HG03135 (cell line): ENCODE results near the gene MROH2B.

ENCODE experiments used
- ATAC-seq: cut with Tn5 transposase; IDR thresholded peaks from one replicate; pipeline ENCODE4 v1.9.1; 2021; ENCODE audit warnings: mild to moderate bottlenecking, moderate library complexity; ENCODE audit not compliant: unreplicated experiment

The MROH2B gene

GRCh38 chr5:40973364-40974004 lies 97.7 kb downstream of the MROH2B start:
- no peak for ATAC-seq

DNA sequence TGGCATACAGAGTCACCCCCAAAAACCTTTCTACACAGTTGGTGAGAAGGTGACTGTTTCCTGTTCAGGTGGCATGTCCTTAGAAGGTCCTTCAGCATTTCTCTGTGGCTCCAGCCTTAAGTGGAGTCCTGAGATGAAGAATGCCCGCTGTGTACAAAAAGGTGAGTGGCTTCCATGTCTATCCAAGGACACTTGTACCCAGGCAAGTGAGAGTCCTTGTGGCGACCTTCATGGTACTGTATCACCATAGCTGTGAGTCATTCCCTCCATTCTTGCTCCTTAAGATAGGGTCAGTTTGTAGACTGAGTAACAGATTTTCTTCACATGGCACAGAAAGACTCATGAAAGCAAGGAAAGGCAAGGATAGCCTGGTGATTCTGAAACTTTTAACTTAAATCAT lies 98.7 kb downstream of the MROH2B start:
- no peak for ATAC-seq

DNA sequence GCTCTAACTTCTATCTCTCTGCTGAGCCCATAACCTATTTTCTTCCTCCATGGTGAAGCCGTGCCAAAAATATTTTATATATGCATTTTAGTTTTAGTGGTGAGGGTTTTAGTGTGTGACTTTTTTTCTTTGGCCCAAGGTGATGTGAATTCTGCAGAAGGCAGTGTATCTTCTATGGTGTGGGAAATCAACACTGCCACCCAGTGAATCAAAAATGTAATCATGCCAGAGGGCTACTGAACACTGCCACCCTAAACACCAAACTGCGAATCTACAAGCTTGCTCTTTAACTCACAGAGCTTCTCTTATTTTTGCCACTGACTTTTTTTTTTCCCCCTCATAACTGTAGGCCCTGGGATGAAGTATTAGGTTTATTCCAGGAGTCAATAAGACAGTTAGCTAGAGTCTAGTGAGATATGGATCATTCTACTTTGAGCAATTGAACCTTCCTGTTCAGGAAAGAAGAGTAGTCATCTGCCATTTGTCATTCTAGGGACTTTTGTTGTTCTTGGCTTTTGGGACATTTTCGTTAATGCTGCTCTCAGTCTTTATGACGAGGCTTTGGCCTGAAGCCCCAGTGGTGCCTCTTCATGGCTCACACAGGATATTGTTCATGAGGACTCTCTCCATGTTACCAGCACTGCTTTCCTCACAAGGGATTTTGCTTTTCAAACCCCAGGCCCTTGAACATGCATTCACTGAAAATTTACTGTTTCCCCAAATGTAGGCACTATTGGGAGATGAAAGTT lies 108.8 kb downstream of the MROH2B start:
- ATAC-seq = no peak

DNA sequence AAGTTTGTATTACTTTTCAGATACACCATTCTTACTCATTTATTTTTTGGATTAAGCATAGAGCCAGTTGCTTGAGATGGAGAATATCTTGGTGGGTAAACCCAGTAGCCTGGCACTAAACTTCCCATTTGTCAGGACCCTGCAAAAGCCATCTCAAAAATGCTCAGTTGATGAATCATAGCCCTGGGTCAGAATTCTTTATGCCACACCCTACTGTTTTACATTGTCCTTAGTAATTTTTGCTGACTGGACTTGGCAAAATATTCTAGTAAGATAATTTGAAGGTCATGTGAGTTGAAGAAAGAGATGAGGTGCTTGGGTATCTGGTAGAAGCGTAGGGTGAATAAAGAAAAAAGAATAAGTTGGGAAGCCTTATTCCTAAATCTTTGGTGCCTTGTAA lies 111.1 kb downstream of the MROH2B start:
- no peak for ATAC-seq

DNA sequence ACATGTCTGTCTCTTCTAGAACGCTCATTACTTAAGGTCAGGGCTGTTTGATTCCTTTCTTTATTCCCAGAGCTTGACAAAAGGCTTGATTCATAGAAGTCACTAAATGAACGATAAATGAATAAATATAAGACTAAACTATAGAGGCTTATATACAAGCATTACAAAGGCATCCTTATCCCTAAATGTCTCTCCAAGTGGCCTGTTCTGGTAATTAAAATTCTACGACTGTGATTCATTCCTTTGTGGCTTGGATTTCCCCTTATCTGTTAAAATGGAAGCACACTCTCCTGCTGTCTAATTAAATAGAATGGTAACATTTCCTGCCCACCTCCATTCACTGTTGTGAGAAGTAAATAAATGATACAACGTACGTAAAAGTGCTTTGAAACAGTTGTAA lies 112.3 kb downstream of the MROH2B start:
- ATAC-seq = no peak

DNA sequence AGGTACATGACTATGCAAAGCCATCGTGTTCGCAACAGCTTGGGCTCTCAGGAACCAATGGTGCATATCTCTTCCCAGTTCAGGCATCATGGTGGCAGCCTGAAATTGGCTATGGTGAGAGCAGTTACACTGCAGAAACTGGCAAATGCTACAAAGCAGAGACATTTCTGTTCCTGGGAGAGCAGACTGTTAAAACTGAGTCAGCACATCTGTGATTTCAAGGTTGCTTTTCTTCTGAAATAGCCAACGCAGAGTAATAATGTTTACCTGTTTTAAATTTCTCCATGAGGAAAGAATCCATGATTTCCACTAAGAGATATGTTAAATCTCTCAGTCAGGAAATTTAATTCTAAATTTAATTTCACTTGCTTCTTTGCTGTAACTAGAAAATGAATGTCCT lies 114.1 kb downstream of the MROH2B start:
- ATAC-seq = no peak

DNA sequence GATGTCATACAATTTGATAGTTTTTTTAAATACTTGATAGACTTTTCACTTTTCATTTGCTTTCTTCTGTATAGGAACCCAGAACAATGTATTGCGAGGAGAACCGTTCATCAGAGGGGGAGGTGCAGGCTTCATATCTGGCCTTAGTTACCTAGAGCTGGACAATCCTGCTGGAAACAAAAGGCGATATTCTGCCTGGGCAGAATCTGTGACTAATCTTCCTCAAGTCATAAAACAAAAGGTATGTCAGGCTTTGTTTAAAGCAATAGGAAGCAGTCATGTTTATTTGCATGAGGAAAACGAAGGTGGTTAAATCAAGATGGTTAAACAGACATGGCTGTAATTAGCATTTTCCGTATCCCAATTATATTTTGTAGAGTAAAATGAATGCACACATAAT lies 115.8 kb downstream of the MROH2B start:
- ATAC-seq = no peak
